IgD-negative memory B cell (primary cell): ENCODE data around the gene MRPL21. TPM values are rescaled to one million over a fixed set of nuclear protein-coding genes. Genes with fewer than 3 reads are reported as not detected.
"Not testable (repeated sequence)": the region's sequence is repeated elsewhere in the genome, so short reads cannot be mapped to it uniquely, and the experiment has no call there.

Experiments used
- H3K27ac Mint-ChIP-seq, 3 donors: one replicate each; pipeline ENCODE4 v1.8.0; 2020 to 2022; ENCODE audit warnings: mild to moderate bottlenecking in 3 of 3, mixed read lengths in 3 of 3, moderate library complexity in 1 of 3
- H3K27me3 Mint-ChIP-seq: one replicate; pipeline ENCODE4 v1.8.0; 2021; ENCODE audit warnings: mixed read lengths
- H3K36me3 Mint-ChIP-seq: one replicate; pipeline ENCODE4 v1.8.0; 2020; ENCODE audit warnings: mild to moderate bottlenecking, mixed read lengths
- H3K4me1 Mint-ChIP-seq, 3 donors: one replicate each; pipeline ENCODE4 v1.8.0; 2020 to 2022; ENCODE audit warnings: mixed read lengths in 3 of 3, mild to moderate bottlenecking in 1 of 3
- H3K4me3 Mint-ChIP-seq, 4 donors: one replicate each; pipeline ENCODE4 v1.8.0; 2020 to 2022; ENCODE audit warnings: mild to moderate bottlenecking in 4 of 4, mixed read lengths in 4 of 4, moderate library complexity in 3 of 4
- H3K9me3 Mint-ChIP-seq, 3 donors: one replicate each; pipeline ENCODE4 v1.8.0; 2020 to 2021; ENCODE audit warnings: mixed read lengths in 3 of 3, mild to moderate bottlenecking in 1 of 3
- polyA plus RNA-seq: library from polyadenylated mRNA; unstranded; fragments of 300-500 nt; fragmentation: Illumina TruSeq; gene quantifications from one replicate; pipeline ENCODE4 v1.2.3, GENCODE V29; 2021

MRPL21 gene
- polyA plus RNA-seq, 1 donor from 2014 or later: 108 TPM

DNA sequence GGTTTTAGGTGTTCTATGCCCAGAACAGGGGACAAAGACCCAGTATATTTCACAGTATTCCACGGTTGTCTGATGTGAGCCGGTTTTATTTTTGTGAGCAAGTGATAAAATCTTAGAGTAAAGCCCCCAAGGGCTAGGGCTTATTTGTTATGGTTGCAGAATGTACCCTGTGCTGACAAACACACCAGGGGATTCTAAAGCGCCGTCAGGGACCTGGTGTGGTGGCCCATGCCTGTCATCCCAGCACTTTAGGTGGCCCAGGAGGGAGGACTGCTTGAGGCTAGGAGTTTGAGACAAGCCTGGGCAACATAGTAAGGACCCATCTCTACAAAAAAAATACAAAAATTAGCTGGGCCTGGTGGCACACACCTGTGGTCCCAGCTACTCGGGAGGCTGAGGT, 22.8 kb downstream of the MRPL21 start:
- H3K4me3 Mint-ChIP-seq: no peak overlapping the region
- peaks cover 4% of the 10 kb centered on the region for H3K36me3 Mint-ChIP-seq
- H3K27ac Mint-ChIP-seq: no peak overlapping the region
- H3K4me1 Mint-ChIP-seq: no peaks in the 10 kb centered on the region
- no peaks in the 10 kb centered on the region for H3K27me3 Mint-ChIP-seq
- H3K9me3 Mint-ChIP-seq: no peaks in the 10 kb centered on the region

DNA sequence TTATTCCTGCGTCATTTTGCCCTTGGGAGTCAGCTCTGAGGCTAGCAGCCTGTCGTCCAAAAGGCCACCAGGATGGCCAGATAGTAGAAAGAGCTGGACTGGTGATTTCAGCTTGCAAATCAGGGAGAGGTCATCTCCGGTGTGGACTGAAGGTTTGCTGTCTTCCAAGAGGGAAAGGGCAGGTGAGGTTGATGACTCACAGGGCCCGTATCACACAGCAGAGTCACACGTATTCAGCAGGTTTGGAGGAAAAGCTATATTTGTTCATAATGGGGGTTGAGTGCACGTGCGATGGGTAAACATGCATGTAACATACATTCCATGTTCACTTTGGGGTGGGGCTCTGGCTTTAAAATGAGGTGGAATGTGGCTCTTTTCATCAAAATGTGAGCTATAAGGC, 25.6 kb downstream of the MRPL21 start:
- Mint-ChIP-seq H3K27ac (no peak overlapping the region), H3K36me3 (peaks cover 3% of the 10 kb centered on the region), H3K4me3 (no peak overlapping the region), H3K9me3 (no peaks in the 10 kb centered on the region), H3K4me1 (no peaks in the 10 kb centered on the region), H3K27me3 (no peaks in the 10 kb centered on the region)

GRCh38 chr11:68872216-68873003, 31.2 kb downstream of the MRPL21 start:
- Mint-ChIP-seq H3K27me3 (peaks cover 13% of the 10 kb centered on the region), H3K27ac (no peak overlapping the region), H3K4me1 (peaks cover 6 to 10% (median 6%) of the 10 kb centered on the region in 3 donors), H3K9me3 (no peaks in the 10 kb centered on the region), H3K4me3 (no peak overlapping the region), H3K36me3 (peaks cover 3% of the 10 kb centered on the region)

DNA sequence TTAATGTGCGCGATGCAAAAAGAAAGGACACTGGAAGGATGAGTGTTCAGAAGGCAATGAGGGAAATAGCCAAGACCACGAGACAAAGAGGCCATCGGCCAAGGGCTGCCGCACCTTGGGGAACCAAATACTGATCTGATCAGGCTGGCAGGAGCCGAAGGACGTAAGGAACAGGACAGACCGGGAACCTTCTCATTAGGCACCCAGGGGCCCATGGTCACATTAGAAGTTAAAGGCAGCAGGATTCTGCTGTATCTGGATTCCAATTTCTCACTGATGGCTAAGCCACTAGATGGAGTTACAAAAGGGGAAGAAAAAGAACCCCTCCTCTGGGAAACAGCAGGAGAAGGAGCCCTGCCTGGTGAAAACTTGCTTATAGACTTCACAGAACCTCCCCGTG, 33.2 kb downstream of the MRPL21 start:
- Mint-ChIP-seq H3K4me3 (peak overlapping the region in 3 of 4 donors; percentile 49 to 97 (median 90)), H3K9me3 (no peaks in the 10 kb centered on the region), H3K4me1 (peaks cover 6 to 12% (median 6%) of the 10 kb centered on the region in 3 donors), H3K27ac (no peak overlapping the region), H3K27me3 (peaks cover 13% of the 10 kb centered on the region), H3K36me3 (peaks cover 3% of the 10 kb centered on the region)

- Mint-ChIP-seq H3K27me3 (peaks cover 13% of the 10 kb centered on the region), H3K36me3 (peaks cover 3% of the 10 kb centered on the region), H3K27ac (peak overlapping the region in 1 of 3 donors; percentile 10), H3K9me3 (peaks cover 0 to 5% (median 2%) of the 10 kb centered on the region in 3 donors), H3K4me3 (no peak overlapping the region), H3K4me1 (peaks cover 6 to 12% (median 6%) of the 10 kb centered on the region in 3 donors)
These were observed 35.3 kb downstream of the MRPL21 start for GRCh38 chr11:68868221-68868835.

DNA sequence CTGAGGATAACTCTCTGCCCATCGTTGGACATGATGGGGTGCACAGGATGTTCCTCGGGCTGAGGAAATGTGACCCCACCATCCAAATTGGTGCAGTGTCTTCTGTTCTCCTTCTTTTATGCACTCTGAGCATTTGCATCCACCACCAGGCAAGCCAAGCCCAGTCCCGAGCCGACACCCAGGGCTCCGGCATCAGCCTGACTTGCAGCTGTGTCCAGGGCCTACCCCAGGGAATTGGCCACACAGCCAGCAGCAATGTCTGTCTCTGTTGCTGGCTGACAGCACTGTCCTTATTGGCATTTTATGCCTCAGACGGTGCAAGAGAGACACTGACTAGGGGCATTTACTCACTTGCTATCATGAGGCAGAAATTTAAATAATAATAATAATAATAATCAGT, 36.6 kb downstream of the MRPL21 start:
- Mint-ChIP-seq H3K9me3 (peaks cover 0 to 6% (median 3%) of the 10 kb centered on the region in 3 donors), H3K4me3 (no peak overlapping the region), H3K27me3 (peaks cover 13% of the 10 kb centered on the region), H3K4me1 (peaks cover 6 to 12% (median 6%) of the 10 kb centered on the region in 3 donors), H3K36me3 (peaks cover 6% of the 10 kb centered on the region), H3K27ac (peak overlapping the region in 1 of 3 donors; percentile 39)

DNA sequence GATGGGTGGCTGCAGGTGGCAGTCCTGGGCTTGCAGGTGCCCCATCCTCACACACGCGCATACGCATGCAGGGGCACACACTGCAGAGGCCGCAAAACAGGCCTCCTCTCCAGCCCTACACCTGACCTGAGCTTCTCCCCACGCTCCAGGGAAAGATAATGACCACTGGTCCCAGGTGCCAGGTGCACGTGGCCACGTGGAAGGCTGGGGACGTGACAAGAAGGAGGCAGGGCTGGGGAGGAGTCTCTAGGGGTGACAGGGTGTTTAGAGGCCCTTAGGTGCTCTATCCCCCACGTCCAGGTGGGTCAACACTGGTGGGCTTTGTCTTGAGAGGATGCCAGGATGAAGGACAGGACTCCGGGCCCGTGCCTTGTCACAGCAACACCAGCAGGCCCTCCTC, 38.4 kb downstream of the MRPL21 start:
- H3K9me3 Mint-ChIP-seq: peaks cover 0 to 6% (median 3%) of the 10 kb centered on the region in 3 donors
- no peak overlapping the region for H3K4me3 Mint-ChIP-seq
- H3K4me1 Mint-ChIP-seq: peaks cover 6 to 10% (median 6%) of the 10 kb centered on the region in 3 donors
- peaks cover 6% of the 10 kb centered on the region for H3K36me3 Mint-ChIP-seq
- peaks cover 11% of the 10 kb centered on the region for H3K27me3 Mint-ChIP-seq
- H3K27ac Mint-ChIP-seq: no peak overlapping the region

GRCh38 chr11:68863553-68864265, 39.9 kb downstream of the MRPL21 start:
- Mint-ChIP-seq H3K4me1 (peaks cover 0 to 2% (median 0%) of the 10 kb centered on the region in 3 donors), H3K4me3 (no peak overlapping the region), H3K36me3 (peaks cover 4% of the 10 kb centered on the region), H3K9me3 (peaks cover 0 to 6% (median 3%) of the 10 kb centered on the region in 3 donors), H3K27ac (no peak overlapping the region), H3K27me3 (no peaks in the 10 kb centered on the region)

GRCh38 chr11:68862421-68862820, 41.2 kb downstream of the MRPL21 start:
- no peak overlapping the region for H3K27ac Mint-ChIP-seq
- peaks cover 0 to 6% (median 3%) of the 10 kb centered on the region in 3 donors for H3K9me3 Mint-ChIP-seq
- no peaks in the 10 kb centered on the region for H3K27me3 Mint-ChIP-seq
- peaks cover 5% of the 10 kb centered on the region for H3K36me3 Mint-ChIP-seq
- H3K4me1 Mint-ChIP-seq: peaks cover 0 to 2% (median 0%) of the 10 kb centered on the region in 3 donors
- no peak overlapping the region for H3K4me3 Mint-ChIP-seq

GRCh38 chr11:68859123-68859522, 44.5 kb downstream of the MRPL21 start:
- Mint-ChIP-seq H3K9me3 (peaks cover 0 to 6% (median 3%) of the 10 kb centered on the region in 3 donors), H3K27ac (no peak overlapping the region), H3K27me3 (peaks cover 9% of the 10 kb centered on the region), H3K36me3 (peaks cover 7% of the 10 kb centered on the region), H3K4me3 (peak overlapping the region in 1 of 4 donors; percentile 27), H3K4me1 (peaks cover 4 to 6% (median 6%) of the 10 kb centered on the region in 3 donors)

GRCh38 chr11:68857037-68857586, 46.5 kb downstream of the MRPL21 start:
- Mint-ChIP-seq H3K9me3 (no peaks in the 10 kb centered on the region), H3K36me3 (peaks cover 3% of the 10 kb centered on the region), H3K4me1 (peaks cover 4 to 6% (median 6%) of the 10 kb centered on the region in 3 donors), H3K27ac (no peak overlapping the region), H3K27me3 (peaks cover 19% of the 10 kb centered on the region), H3K4me3 (peak overlapping the region in 1 of 4 donors; percentile 36)

DNA sequence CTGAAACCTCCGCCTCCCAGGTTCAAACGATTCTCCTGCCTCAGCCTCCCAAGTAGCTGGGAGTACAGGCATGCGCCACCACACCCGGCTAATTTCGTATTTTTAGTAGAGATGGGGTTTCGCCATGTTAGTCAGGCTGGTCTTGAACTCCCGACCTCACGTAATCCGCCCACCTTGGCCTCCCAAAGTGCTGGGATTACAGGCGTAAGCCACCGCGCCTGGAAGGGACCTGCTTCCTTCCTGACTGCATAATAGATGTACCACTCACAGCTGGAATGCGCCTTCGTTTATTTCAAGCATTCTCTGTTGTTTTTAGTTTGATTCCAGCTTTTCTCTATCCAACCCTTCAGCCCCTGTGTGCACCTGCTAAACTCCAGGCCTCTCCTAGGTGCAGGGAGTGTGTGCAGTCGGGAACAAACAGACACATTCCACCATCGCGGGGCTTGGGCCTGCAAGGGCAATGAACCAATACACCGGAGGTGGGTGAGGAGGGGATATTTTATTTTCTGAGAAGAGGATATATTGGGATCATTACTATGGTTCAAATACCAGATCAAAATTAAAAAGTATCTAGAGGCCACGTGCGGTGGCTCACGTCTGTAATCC, 47.1 kb downstream of the MRPL21 start:
- not testable (repeated sequence) for H3K9me3 Mint-ChIP-seq, H3K4me1 Mint-ChIP-seq, H3K27ac Mint-ChIP-seq, H3K36me3 Mint-ChIP-seq
- Mint-ChIP-seq H3K4me3 (peak overlapping the region; percentile 36 to 89 (median 55)), H3K27me3 (peaks cover 19% of the 10 kb centered on the region)

- Mint-ChIP-seq H3K36me3 (peaks cover 5% of the 10 kb centered on the region), H3K4me3 (peak overlapping the region; percentile 62 to 91 (median 85)), H3K27me3 (peaks cover 19% of the 10 kb centered on the region), H3K9me3 (no peaks in the 10 kb centered on the region), H3K27ac (no peak overlapping the region), H3K4me1 (peaks cover 4 to 6% (median 6%) of the 10 kb centered on the region in 3 donors)
These were observed 48.2 kb downstream of the MRPL21 start for GRCh38 chr11:68855205-68855981.
